Retinal pigment epithelial cell (primary cell): Measurements from ENCODE around the gene FBLN5.

Experiments
- DNase-seq: peaks from one replicate; pipeline ENCODE4 v3.0.0-alpha.2; 2010; ENCODE audit warnings: low read depth
- H3K4me3 ChIP-seq: 2 replicates; pipeline ENCODE4 v1.5.1; 2011; ENCODE audit warnings: mild to moderate bottlenecking, low read length, control low read depth, moderate library complexity
- CTCF ChIP-seq: conservative IDR thresholded peaks from 2 replicates; pipeline ENCODE4 v1.5.1; 2011; ENCODE audit warnings: low read depth, low read length, control low read depth, inconsistent platforms

The FBLN5 gene

GRCh38 chr14:91910196-91910595 is 37.3 kb downstream of the FBLN5 start:
- no peak for TF ChIP-seq CTCF
- no peak overlapping the region for H3K4me3 ChIP-seq
- no peak for DNase-seq

- H3K4me3 ChIP-seq = no peak overlapping the region
- DNase-seq = no peak
- TF ChIP-seq CTCF = no peak
These were observed 41.1 kb downstream of the FBLN5 start for GRCh38 chr14:91906374-91906773.

DNA sequence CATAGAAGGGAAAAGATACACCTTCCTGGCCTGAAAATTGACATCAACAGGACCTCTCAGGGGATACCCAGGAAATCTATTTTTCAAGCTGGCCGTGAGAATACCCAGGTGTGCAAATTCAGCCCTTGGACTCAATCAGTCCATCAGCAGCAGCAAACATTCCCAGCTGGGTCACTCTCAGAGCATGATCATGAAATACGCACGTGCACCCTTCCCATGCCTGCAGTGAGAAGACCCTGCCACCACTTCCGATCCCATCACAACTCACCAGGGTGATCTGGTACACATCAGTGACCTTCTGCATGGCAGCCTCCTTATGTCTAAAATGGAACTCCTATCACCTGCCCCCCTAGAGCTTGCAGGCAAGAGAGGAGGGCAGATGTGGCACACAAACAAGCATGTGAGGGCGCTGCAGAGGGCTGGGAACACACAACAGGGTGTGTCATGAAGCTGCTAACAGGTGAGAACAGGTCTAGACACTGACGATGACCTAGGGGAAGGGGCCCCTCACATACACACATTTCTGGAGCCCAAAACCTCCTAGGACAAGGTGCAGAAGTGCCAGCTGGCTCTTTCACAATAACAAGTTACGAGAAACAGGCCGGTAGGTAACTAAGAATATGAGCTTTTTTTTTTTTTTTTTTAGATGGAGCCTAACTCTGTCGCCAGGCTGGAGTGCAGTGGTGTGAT is 42.4 kb downstream of the FBLN5 start:
- no peak for DNase-seq
- no peak for TF ChIP-seq CTCF
- no peak overlapping the region for H3K4me3 ChIP-seq

DNA sequence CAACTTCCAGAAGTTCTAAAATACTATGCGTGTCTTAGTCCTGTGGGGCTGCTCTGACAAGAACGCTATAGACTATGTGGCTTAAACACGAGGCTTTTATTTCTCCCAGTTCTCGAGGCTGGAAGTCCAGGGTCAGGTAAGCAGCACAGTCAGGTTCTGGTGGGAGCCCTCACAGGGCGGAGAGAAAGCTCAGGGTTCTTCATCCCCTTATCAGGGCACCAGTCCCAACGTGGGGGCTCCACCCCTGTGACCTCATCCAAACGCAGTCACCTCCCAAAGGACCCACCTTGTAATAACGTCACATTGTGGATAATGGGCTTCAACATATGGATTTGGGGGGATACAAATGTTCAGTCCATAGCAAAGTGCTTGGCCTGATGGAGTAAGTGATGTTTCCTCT is 43.0 kb downstream of the FBLN5 start:
- H3K4me3 ChIP-seq = no peak overlapping the region
- no peak for DNase-seq
- TF ChIP-seq CTCF = no peak

- no peak overlapping the region for H3K4me3 ChIP-seq
- no peak for DNase-seq
- TF ChIP-seq CTCF = no peak
These were observed 44.4 kb downstream of the FBLN5 start for GRCh38 chr14:91903070-91903469.

DNA sequence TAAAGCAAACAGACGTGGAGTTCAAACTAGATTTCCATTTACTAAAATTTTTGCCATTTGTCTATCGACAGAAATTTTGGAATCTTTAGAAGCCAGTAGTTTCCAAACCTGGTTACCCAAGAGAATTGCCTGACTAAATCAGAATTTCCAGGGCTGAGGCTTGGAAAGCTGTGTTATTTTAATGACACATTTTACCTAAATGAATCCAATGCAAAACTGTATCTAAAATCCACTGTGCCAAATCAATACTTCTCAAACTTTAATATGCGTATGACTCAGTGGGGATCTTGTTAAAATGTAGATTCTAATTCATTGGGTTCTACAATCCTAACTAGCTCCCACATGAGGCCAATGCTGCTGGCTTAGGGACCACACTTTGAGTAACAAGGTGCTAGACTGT is 45.2 kb downstream of the FBLN5 start:
- H3K4me3 ChIP-seq = no peak overlapping the region
- no peak for TF ChIP-seq CTCF
- no peak for DNase-seq

DNA sequence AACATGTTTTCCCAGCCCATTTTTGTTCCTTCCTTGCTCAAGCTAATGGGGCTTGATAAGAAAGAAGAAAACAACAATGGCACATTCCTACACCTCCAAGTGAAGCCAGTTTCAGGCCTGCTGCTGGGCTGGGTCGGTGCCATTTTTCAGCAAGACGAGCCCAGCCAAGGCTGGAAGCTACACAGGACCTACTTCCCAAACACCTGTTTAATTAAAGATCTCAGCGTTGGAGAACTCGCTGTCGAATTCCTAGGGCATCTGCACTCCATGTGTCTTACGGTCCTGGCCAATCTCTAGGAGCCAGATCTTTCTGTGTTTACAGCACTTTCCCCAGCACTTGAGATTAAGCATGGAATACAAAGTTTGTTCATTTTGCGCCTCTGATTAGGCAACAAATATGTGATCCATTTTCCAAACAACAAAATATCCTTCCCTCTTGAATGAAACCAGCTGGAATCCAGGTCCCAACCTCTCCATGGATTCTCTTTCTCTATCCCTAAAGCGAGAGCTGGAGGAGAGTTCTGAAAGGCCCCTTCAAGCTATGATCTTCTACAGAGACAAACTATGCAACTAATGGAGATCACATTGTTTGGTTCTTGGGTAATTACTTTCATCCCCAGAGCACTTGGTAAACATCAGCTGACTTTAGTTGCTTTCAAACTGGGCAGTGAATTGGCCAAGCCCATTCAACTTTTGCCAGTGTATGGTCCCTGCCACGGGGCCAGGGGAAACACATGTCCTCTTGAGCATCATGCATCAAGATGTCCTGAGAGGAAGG is 45.9 kb downstream of the FBLN5 start:
- TF ChIP-seq CTCF = no peak
- no peak overlapping the region for H3K4me3 ChIP-seq
- DNase-seq = no peak
